A549 (cell line): ENCODE results near the gene IREB2. TPM values are rescaled to one million over a fixed set of nuclear protein-coding genes. Genes with fewer than 3 reads are reported as not detected.

Experiments
- ATAC-seq, 2 experiments: fragments of 200-7000 bp in 1 of 2; fragments of >200 bp in 1 of 2; cut with Nextera tagmentation in 1 of 2; cut with Tn5 transposase in 1 of 2; 3 replicates each; pipeline versions ENCODE4 v1.8.0 to v1.9.1; 2018 to 2020; ENCODE audit warnings: mild to moderate bottlenecking in 1 of 2, moderate library complexity in 1 of 2
- CTCF ChIA-PET: fragments of 300-600 bp; sonication (Branson Sonifier 250); formaldehyde crosslinking; extraction: SDS; loops from one replicate; lab custom pipeline; 2021; ENCODE audit warnings: antibody characterized with exemption, inconsistent platforms; lab: Yijun Ruan, JAX
- POLR2A ChIA-PET: fragments of 350-600 bp; formaldehyde crosslinking; extraction: SDS; loops from one replicate; lab custom pipeline; 2021; ENCODE audit warnings: antibody characterized with exemption, inconsistent platforms; lab: Yijun Ruan, JAX
- DNase-seq, 2 experiments: peaks; one replicate each; pipeline versions ENCODE4 v3.0.0 to v3.0.0-alpha.2; 2011 to 2016; ENCODE audit warnings: low read depth in 1 of 2, low spot score in 1 of 2
- FAIRE-seq: peaks from 2 replicates; lab custom pipeline; 2011; peaks lifted over from hg19 to GRCh38; lab: Jason Lieb, UNC
- H3K27ac ChIP-seq, 2 experiments: fragments of >200 bp; sonication (Bioruptor Twin); formaldehyde crosslinking; 3 replicates each; pipeline ENCODE4 v1.5.1; 2016 to 2017
- H3K4me1 ChIP-seq: fragments of >200 bp; sonication (Bioruptor Twin); formaldehyde crosslinking; 3 replicates; pipeline ENCODE4 v1.6.1; 2016
- H3K4me2 ChIP-seq: fragments of >200 bp; sonication (Bioruptor Twin); formaldehyde crosslinking; 3 replicates; pipeline ENCODE4 v1.6.1; 2016
- H3K4me3 ChIP-seq: fragments of >200 bp; sonication (Bioruptor Twin); formaldehyde crosslinking; 3 replicates; pipeline ENCODE4 v1.5.1; 2016
- H3K9me3 ChIP-seq: fragments of >200 bp; sonication (Bioruptor Twin); formaldehyde crosslinking; 3 replicates; pipeline ENCODE4 v1.6.1; 2016
- BHLHE40 ChIP-seq: IDR thresholded peaks from 2 replicates; pipeline ENCODE4 v1.6.1; 2012; ENCODE audit warnings: low read depth, low read length, inconsistent platforms
- CEBPB ChIP-seq, 2 experiments: fragments of >200 bp in 1 of 2; sonication (Bioruptor Twin) in 1 of 2; formaldehyde crosslinking in 1 of 2; IDR thresholded peaks; 2 replicates each; pipeline ENCODE4 v1.6.1; 2012 to 2016
- CHD2 ChIP-seq: fragments of 150-350 bp; IDR thresholded peaks from 2 replicates; pipeline ENCODE4 v1.6.1; 2014; ENCODE audit warnings: low read length; ENCODE audit not compliant: partially characterized antibody
- CHD4 ChIP-seq: fragments of 200-600 bp; sonication (generic); IDR thresholded peaks from 2 replicates; pipeline ENCODE4 v1.6.1; 2016; ENCODE audit warnings: antibody characterized with exemption, mild to moderate bottlenecking, borderline replicate concordance
- E2F6 ChIP-seq: IDR thresholded peaks from 2 replicates; pipeline ENCODE4 v1.6.1; 2012; ENCODE audit warnings: low read depth, borderline replicate concordance
- EHF ChIP-seq: fragments of 250-450 bp; sonication (Bioruptor Pico); IDR thresholded peaks from 2 replicates; pipeline ENCODE4 v1.5.0; 2020; ENCODE audit warnings: mild to moderate bottlenecking
- FOSB ChIP-seq: fragments of 250-450 bp; sonication (Bioruptor Pico); IDR thresholded peaks from 2 replicates; pipeline ENCODE4 v1.5.0; 2020; ENCODE audit warnings: mild to moderate bottlenecking, moderate library complexity
- FOXS1 ChIP-seq: fragments of 250-450 bp; sonication (Bioruptor Pico); IDR thresholded peaks from 2 replicates; pipeline ENCODE4 v1.5.0; 2020; ENCODE audit warnings: mild to moderate bottlenecking, moderate library complexity
- HES2 ChIP-seq: fragments of >200 bp; sonication (Bioruptor Twin); formaldehyde crosslinking; IDR thresholded peaks from 2 replicates; pipeline ENCODE4 v1.6.1; 2016
- HEYL ChIP-seq: fragments of 250-450 bp; sonication (Bioruptor Pico); IDR thresholded peaks from 2 replicates; pipeline ENCODE4 v1.8.0; 2021; ENCODE audit warnings: mild to moderate bottlenecking, moderate library complexity
- HOXB13 ChIP-seq: fragments of 250-450 bp; sonication (Bioruptor Pico); IDR thresholded peaks from 2 replicates; pipeline ENCODE4 v1.5.0; 2020; ENCODE audit warnings: low read depth, mild to moderate bottlenecking, moderate library complexity
- HOXB5 ChIP-seq: fragments of 250-450 bp; sonication (Bioruptor Pico); IDR thresholded peaks from 2 replicates; pipeline ENCODE4 v1.5.0; 2020; ENCODE audit warnings: mild to moderate bottlenecking, moderate library complexity
- JUN ChIP-seq, 2 experiments: fragments of >200 bp; sonication (Bioruptor Twin); formaldehyde crosslinking; IDR thresholded peaks; 2 replicates in 1 of 2; 3 replicates in 1 of 2; pipeline ENCODE4 v1.6.1; 2016 to 2017
- MYC ChIP-seq: IDR thresholded peaks from 2 replicates; pipeline ENCODE4 v1.6.1; 2012; ENCODE audit warnings: mild to moderate bottlenecking, inconsistent platforms, low read length, improper control_type of control experiment, borderline replicate concordance
- POLR2AphosphoS2 ChIP-seq: conservative IDR thresholded peaks from 2 replicates; pipeline ENCODE4 v1.6.1; 2012; ENCODE audit warnings: low read length, improper control_type of control experiment, inconsistent platforms
- RARB ChIP-seq: fragments of 250-450 bp; sonication (Bioruptor Pico); IDR thresholded peaks from 2 replicates; pipeline ENCODE4 v1.8.0; 2021; ENCODE audit warnings: mild to moderate bottlenecking, moderate library complexity
- RCOR1 ChIP-seq: fragments of 150-350 bp; IDR thresholded peaks from 2 replicates; pipeline ENCODE4 v1.6.1; 2014; ENCODE audit warnings: antibody characterized with exemption, low read length, low read depth
- REST ChIP-seq: fragments of 200-600 bp; sonication (generic); IDR thresholded peaks from 2 replicates; pipeline ENCODE4 v1.6.1; 2016; ENCODE audit warnings: antibody characterized with exemption, mild to moderate bottlenecking, moderate library complexity
- RFX5 ChIP-seq: fragments of 450-650 bp; IDR thresholded peaks from 2 replicates; pipeline ENCODE4 v1.7.1; 2014; ENCODE audit warnings: antibody characterized with exemption, mild to moderate bottlenecking, moderate library complexity
- SMC3 ChIP-seq: fragments of >200 bp; sonication (Bioruptor Twin); formaldehyde crosslinking; IDR thresholded peaks from 3 replicates; pipeline ENCODE4 v1.6.1; 2018; ENCODE audit warnings: inconsistent platforms
- SREBF2 ChIP-seq: fragments of 450-650 bp; IDR thresholded peaks from 2 replicates; pipeline ENCODE4 v1.6.1; 2014; ENCODE audit warnings: mild to moderate bottlenecking, moderate library complexity
- TFCP2L1 ChIP-seq: fragments of 250-450 bp; sonication (Bioruptor Pico); IDR thresholded peaks from 2 replicates; pipeline ENCODE4 v1.5.0; 2021; ENCODE audit warnings: mild to moderate bottlenecking
- WGBS: methylation state at CpG from one replicate; pipeline ENCODE4 v1.1.6; 2017; ENCODE audit errors: missing lambda C conversion rate; 5-methylcytosine and 5-hydroxymethylcytosine counted together
- polyA plus RNA-seq, 4 experiments: library from polyadenylated mRNA; depleted of rRNA in 3 of 4; stranded (reverse); fragments of >200 nt; fragmentation: RNase III in 1 of 4; extraction: RNeasy Plus Mini Kit Qiagen cat#74134 plus additional on column Dnase treatment in 1 of 4; gene quantifications; 2 replicates in 3 of 4; 3 replicates in 1 of 4; pipeline ENCODE4 v1.2.3, GENCODE V29; 2011 to 2017
- TF ChIP-seq, protein P1 (sequence below): IDR thresholded peaks from 2 replicates; pipeline ENCODE4 v1.6.1; 2012
- TF ChIP-seq, protein P2 (sequence below): fragments of 250-450 bp; sonication (Bioruptor Pico); IDR thresholded peaks from 2 replicates; pipeline ENCODE4 v1.5.0; 2021; ENCODE audit warnings: mild to moderate bottlenecking, moderate library complexity, borderline replicate concordance

Gene IREB2
- polyA plus RNA-seq, 2 of the 4 experiments (the other 2 are of a cell fraction) = 37.3 to 78.1 TPM

DNA sequence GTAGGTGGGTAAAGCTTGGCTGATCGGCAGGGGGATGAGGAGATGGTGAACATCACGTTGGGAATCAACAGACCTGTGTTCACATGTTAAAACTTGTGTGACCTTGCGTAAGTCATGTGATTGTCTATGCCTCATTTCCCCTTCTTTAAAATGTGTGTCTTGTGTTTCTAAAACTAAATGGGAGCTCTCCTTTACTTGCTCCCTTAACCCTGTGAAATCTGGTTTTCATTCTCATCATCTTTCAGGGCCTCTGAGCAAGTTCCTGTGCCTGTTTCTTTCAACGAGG lies 29.7 kb upstream of the IREB2 start:
- WGBS = 51% methylated on average over 4 of the region's 4 CpGs
- POLR2A ChIA-PET = interaction anchor here (1.0 kb wide), 1 partner anchor 30 kb away, joined by 3 read pairs; the partner anchor contains the start of gene IREB2
- H3K9me3 ChIP-seq = no peaks in the 10 kb centered on the region
- ATAC-seq = no peak
- no peak overlapping the region for H3K4me2 ChIP-seq
- TF ChIP-seq CHD2 (no peak), JUN (IDR thresholded peaks at IDR 0.05) (no peak), BHLHE40 (no peak), RARB (CRISPR knock-in tag) (no peak), HES2 (no peak), RCOR1 (no peak), SMC3 (no peak), TFCP2L1 (CRISPR knock-in tag) (no peak), FOXS1 (CRISPR knock-in tag) (no peak), E2F6 (no peak), HOXB13 (no peak), CHD4 (no peak), HOXB5 (CRISPR knock-in tag) (no peak), MYC (no peak), POLR2AphosphoS2 (no peak), FOSB (CRISPR knock-in tag) (no peak), CEBPB (IDR thresholded peaks at IDR 0.05) (no peak), REST (no peak)
- TF ChIP-seq, protein P1, sequence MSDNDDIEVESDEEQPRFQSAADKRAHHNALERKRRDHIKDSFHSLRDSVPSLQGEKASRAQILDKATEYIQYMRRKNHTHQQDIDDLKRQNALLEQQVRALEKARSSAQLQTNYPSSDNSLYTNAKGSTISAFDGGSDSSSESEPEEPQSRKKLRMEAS = no peak
- H3K27ac ChIP-seq = no peak overlapping the region
- no peak for FAIRE-seq
- no peak for DNase-seq
- no peaks in the 10 kb centered on the region for H3K4me1 ChIP-seq
- no peak overlapping the region for H3K4me3 ChIP-seq
- CTCF ChIA-PET = interaction anchor here (1.5 to 22.8 kb wide), 5 partner anchors 11 to 506 kb away, joined by 3 to 571 read pairs (median 4); no protein-coding TSS in a partner anchor

GRCh38 chr15:78408961-78409360 lies 29.1 kb upstream of the IREB2 start:
- Histone ChIP-seq H3K4me2 (no peak overlapping the region), H3K27ac (no peak overlapping the region), H3K9me3 (no peaks in the 10 kb centered on the region), H3K4me3 (no peak overlapping the region), H3K4me1 (no peaks in the 10 kb centered on the region)
- DNase-seq (no peak), FAIRE-seq (no peak), ATAC-seq (no peak; a peak in 1 of 6 replicates)
- TF ChIP-seq RFX5 (no peak), SREBF2 (no peak), RARB (CRISPR knock-in tag) (no peak), EHF (CRISPR knock-in tag) (no peak), HEYL (CRISPR knock-in tag) (no peak)
- TF ChIP-seq, protein P2, sequence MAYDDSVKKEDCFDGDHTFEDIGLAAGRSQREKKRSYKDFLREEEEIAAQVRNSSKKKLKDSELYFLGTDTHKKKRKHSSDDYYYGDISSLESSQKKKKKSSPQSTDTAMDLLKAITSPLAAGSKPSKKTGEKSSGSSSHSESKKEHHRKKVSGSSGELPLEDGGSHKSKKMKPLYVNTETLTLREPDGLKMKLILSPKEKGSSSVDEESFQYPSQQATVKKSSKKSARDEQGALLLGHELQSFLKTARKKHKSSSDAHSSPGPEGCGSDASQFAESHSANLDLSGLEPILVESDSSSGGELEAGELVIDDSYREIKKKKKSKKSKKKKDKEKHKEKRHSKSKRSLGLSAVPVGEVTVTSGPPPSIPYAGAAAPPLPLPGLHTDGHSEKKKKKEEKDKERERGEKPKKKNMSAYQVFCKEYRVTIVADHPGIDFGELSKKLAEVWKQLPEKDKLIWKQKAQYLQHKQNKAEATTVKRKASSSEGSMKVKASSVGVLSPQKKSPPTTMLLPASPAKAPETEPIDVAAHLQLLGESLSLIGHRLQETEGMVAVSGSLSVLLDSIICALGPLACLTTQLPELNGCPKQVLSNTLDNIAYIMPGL (CRISPR knock-in tag) = no peak
- ChIA-PET POLR2A (no interaction called here), CTCF (interaction anchor here (1.1 to 22.8 kb wide), 8 partner anchors 11 to 506 kb away, joined by 3 to 571 read pairs (median 4); no protein-coding TSS in a partner anchor)
- 11% methylated on average over 2 of the region's 2 CpGs for WGBS
